Left cardiac atrium (tissue), 4 donors: ENCODE measurements around the gene POU5F1. TPM values are rescaled to one million over a fixed set of nuclear protein-coding genes. Genes with fewer than 3 reads are reported as not detected.

Experiments
- ATAC-seq, 2 donors: fragments of 200-7000 bp; cut with Tn5 transposase; one replicate each; pipeline ENCODE4 v1.9.1; 2020; ENCODE audit warnings: mild to moderate bottlenecking in 2 of 2, moderate library complexity in 2 of 2
- DNase-seq: peaks from one replicate; pipeline ENCODE4 v3.0.0-alpha.2; 2020
- intact Hi-C, 2 donors: fragments of 100-400 bp; cut with DNase I; formaldehyde crosslinking; loops; one replicate each; pipeline versions ENCODE4 v1.14.1 to v1.15.1; 2022 to 2023
- total RNA-seq, 2 donors: library from RNA; stranded (reverse); fragmentation: NEBNext Ultra II Directional; extraction: Animal tissue kit (Norgen Biotek cat#: 25700); gene quantifications; one replicate each; pipeline ENCODE4 v1.2.1, GENCODE V29; 2021
- donor health status: DM: no; HTN: yes; CAD: no.
- donor health status: DM: no; HTN: yes; CAD: no; lungs with severe emphysema.
- donor health status: DM: yes; HTN: yes; CAD: no.
- donor health status: Dilated cardiomyopathy.

Gene POU5F1
- total RNA-seq, 2 donors from 2014 or later: 0.71 to 0.86 TPM

DNA sequence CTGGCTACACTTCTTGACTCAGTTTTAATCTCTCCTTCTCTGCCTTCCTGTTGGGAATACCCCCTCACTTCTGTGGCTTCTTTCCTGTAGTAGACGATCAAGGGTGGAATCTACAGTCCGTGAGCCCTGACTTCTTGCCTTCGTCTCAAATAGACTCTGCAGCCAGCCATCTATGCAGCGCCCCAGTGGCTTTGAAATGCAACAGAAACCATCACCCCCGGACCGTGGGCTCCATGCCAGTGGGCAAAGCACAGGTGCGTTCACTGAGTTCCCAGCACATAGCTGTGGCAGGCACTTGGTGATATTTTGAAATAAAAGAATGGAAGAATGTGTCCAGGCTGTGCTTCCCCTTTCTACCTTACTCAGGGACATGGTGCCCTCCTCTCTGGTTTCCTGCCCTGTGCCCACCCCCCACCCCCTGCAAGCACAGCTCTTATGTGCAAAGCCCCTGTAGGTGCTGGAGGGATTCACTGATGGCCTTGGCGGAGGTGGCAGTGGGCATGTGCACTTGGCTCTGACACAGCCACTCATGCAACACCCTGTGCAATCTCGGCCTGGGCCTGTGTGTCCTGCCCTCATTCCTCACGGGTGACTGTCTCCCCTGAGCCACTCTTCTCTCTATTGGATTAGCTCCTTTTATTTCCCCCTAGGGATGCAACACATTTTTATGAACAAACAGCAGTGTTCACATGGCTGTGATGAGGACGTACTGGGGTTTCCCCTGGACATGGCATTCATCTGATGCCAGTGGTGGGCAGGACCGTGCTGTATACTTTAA is 44.7 kb downstream of the POU5F1 start:
- ATAC-seq: peak; percentile 62 to 69
- DNase-seq: peak; percentile 58
- intact Hi-C loops: no loop called here

GRCh38 chr6:31125162-31125561 is 45.3 kb downstream of the POU5F1 start:
- DNase-seq: peak; percentile 49
- peak; percentile 8 to 57 for ATAC-seq

GRCh38 chr6:31122791-31123706 is 47.4 kb downstream of the POU5F1 start:
- peak; percentile 71 to 75 for ATAC-seq
- DNase-seq: peak; percentile 84
- intact Hi-C loops: no loop called here

More at GRCh38 chr6:31125162-31125561, 45.3 kb downstream of the POU5F1 start:
- intact Hi-C loops: no loop called here

DNA sequence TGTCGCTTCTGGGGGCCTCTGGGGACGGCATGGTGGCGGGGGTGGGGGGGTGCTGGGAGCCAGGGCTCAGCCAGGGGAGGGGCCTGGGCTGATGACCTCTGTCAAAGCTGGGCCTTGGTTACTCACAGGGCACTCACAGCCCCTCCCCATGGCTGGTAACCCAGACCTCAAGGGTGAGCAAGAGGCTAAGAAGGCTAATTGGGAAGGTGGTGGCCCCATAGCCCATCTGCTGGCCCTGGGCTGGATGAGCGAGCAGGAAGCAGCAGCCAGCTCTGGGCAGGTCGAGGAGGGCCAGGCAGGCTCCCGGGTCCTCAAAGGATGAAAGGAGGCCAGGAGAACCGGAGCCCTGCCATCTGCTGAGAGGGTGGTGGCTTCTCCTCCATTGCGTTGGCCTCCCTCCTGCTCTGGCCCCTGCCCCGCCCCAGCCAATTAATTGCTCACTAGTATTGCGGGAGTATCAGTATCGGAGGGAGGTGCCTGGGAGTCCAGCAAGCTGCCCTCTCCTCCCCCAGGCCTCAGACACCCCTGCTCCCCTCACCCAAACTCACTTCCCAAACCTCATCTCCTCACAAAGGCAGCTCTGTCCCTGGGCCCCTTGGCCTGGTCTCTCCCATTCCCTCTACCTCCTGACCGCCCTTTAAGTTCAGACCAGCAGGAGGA is 49.2 kb downstream of the POU5F1 start:
- DNase-seq: no peak
- intact Hi-C loops: no loop called here
- no peak for ATAC-seq

DNA sequence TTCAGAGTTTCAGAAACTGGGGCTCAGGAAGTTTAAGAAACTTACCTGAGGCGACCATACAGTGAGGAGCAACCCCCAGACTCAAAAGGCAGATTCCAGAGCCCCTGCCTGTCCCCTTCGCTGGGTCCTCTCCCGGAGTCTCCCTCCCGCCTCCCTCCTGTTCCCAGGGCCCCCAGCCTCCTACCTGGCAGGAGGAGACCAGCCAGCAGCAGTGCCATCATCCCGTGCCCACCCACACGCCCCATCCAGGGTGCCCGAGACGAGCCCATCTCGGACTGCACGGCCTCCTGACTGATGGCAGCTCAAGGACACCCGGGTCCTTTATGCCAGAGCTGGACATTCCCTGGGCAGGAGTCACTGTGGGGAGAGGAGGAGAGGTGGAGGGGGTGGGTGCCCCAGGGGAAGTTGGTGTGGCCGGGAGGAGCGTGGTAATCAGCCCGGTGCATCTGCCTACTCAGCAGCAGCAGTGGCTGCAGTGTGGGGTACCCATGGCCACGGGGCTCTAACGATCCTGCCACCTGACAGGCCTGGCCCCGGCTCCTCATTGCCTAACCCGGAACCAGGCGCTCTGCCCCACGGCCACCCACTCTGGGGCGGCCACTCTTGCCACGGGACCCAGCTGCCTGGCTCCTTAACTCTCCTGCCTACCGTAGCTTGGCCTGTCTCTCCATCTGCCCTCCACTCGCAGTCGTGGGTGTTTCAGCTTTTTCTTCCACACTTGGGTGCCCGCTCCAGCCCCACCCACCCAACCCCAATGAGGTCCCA is 50.1 kb downstream of the POU5F1 start, which contains the start of gene CDSN:
Gene CDSN, minus strand, starts transcription at position 296 of the 765 bp plus-strand sequence. Its CDS starts 27 bp downstream, at position 269.
- intact Hi-C loops: no loop called here
- ATAC-seq (no peak), DNase-seq (no peak)

GRCh38 chr6:31118178-31118577 is 52.3 kb downstream of the POU5F1 start:
- ATAC-seq (no peak), DNase-seq (no peak)
- intact Hi-C loops: no loop called here

DNA sequence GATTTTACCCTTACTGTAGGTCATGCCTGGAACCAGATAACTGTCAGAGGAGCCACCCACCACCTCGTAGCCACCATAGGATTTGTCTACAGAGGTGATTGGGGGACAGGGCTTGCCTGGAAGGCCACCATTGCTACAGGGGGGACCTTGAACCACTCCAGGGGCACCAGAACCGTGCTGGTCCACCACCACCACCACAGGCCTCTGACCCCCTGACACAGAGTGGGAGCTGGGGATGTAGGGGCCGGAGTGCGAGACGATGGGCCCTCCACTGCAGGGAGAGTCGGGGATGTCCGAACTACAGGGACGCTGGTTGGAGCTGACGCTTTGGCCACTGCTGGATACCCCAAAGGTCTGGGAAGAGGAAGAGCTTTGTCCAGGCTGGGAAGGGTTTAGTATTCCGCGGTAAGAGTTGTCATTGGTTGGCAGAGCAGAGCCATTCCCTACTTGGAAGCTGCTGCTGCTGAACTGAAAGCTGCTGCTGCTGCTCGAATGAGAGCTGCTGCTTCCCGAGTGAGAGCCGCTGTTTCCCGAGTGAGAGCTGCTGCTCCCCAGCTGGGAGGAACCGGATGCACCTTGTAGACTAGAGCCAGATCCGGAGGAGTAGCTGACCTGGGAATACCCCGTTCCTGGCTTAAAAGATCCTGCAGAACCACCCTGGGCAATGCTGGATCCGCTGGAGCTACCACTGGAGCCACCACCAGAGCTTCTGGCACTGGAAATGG is 53.7 kb downstream of the POU5F1 start:
- peak; percentile 49 for DNase-seq
- ATAC-seq: peak in 1 of 2 donors; percentile 43
- intact Hi-C loops: no loop called here

DNA sequence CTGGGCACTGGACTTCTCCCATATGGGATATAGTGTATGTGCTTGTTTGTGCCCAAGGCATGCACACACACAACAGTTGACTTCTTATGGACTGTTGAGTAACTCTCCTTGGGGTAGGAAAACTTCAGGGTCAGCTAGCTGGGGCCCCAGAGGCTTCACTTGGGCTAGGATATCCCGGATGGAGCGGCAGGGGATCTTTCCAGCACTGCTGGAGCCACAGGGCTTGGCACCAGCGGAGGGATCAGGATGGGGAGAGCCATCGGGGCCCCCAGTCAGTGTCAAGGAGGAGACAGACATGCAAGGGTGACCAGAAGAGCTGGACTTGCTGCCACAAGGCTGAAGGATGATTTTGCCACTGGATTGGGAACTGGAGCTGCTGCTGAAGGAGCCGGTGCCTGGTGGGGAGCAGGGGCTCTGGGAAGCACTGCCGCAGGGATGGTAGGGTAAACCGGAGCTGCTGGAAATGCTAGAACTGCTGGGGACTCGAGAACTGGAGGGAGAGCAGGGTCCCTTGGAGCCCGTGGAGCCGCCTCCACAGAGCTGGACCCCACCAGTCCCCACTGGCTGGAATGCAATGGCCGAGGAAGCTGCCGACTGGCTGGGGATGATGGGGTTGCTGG is 54.4 kb downstream of the POU5F1 start:
- no peak for ATAC-seq
- DNase-seq: no peak
- intact Hi-C loops: no loop called here

DNA sequence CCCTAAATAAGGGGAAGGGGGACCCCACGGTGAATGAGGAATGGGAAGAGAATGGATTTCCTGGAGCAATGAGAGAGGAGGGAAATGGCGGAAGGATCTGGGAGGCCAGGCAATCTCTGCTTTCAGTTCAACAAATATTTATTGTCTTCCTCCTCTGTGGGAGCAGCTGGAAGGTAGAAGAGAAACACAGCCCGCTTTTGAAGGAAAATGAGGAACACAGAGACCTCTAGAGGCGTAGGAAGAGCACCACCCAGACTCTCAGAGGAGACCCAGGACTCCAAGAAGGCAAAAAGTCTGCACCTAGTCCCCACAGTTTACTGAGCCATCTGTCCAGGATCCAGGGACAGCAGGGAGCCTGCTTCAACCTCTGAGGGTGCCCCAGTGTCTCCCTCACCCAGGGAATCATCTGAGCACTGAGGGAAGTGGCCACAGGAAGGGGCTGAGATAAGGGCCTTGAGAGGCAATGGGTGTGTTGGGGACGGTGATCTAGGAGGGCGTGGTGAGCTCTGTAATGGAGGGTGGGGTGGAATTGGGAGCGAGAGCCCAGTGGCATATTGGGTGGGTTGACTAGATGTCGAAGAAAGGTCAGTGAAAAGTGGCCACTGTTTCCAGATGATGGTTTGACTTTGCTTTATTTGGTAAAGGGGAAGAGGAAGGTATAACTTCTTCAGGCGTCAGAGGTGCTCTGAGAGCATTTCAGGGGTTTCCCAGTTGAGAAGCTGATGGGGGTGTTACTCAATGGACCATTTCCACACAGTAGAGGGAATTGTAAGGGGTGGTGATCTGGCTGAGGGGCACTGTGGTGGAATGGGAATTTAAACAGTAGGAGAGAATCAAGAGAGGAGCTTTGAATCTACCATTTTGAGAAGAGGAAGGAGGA is 55.3 kb downstream of the POU5F1 start:
- DNase-seq: no peak
- intact Hi-C loops: no loop called here
- ATAC-seq: peak in 1 of 2 donors; percentile 27

DNA sequence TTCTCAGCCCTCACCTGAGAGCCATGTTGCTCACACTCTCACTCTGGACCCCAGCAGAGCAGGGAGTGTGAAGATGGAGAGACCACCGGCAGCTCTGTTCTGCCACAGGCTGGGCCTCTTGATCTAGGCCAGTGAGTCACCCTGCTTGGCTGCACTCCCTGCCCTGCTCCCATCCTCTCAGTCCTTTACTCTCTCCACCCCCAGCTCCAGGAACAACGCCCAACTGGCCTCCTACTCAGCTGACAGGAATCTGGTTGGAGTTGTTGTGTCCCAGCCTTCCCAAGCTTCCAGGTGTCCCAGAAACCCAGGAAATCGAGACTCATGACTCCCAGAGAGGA is 56.0 kb downstream of the POU5F1 start, which contains the start of gene PSORS1C1:
Gene PSORS1C1, plus strand, starts transcription at position 260 of the 338 bp plus-strand sequence. CDS start 14,833 bp downstream, outside the sequence.
- intact Hi-C loops: no loop called here

More for the DNA sequence above, 56.0 kb downstream of the POU5F1 start, which contains the start of gene PSORS1C1:
- DNase-seq (peak; percentile 86), ATAC-seq (peak; percentile 91 to 97)

Other genes starting within 250 kb of the POU5F1 start
- not detected for gene SFTA2, start 238.5 kb downstream of the POU5F1 start, total RNA-seq
- not detected for gene MUCL3, start 229.7 kb downstream of the POU5F1 start, total RNA-seq
- not detected for gene MUC21, start 187.0 kb downstream of the POU5F1 start, total RNA-seq
- gene MUC22, start 160.2 kb downstream of the POU5F1 start, total RNA-seq: under 1 TPM in 1 of 2 donors, not detected in 1; 0.06 TPM
- gene C6orf15, start 58.1 kb downstream of the POU5F1 start, total RNA-seq: not detected
- gene PSORS1C1, start 55.9 kb downstream of the POU5F1 start, total RNA-seq: 1 to 10 TPM; 1.1 to 1.9 TPM
- under 1 TPM in 1 of 2 donors, not detected in 1; 0.10 TPM for gene CDSN, start 50.2 kb downstream of the POU5F1 start, total RNA-seq
- gene PSORS1C2, start 31.6 kb downstream of the POU5F1 start, total RNA-seq: not detected
- gene CCHCR1, start 12.9 kb downstream of the POU5F1 start, total RNA-seq: 10 to 100 TPM; 10.4 to 11.0 TPM
- gene TCF19, start 12.1 kb downstream of the POU5F1 start, total RNA-seq: 1 to 10 TPM; 2.2 to 8.3 TPM
- 100 to 1,000 TPM; 235 to 362 TPM for gene HLA-C, start 101.4 kb upstream of the POU5F1 start, total RNA-seq
- gene HLA-B, start 186.5 kb upstream of the POU5F1 start, total RNA-seq: 100 to 1,000 TPM; 609 to 632 TPM
- 10 to 100 TPM; 10.0 to 11.3 TPM for gene MICA, start 232.9 kb upstream of the POU5F1 start, total RNA-seq